Pulmonary artery endothelial cell (primary cell): Measurements from ENCODE around the gene INAVA. TPM values are rescaled to one million over a fixed set of nuclear protein-coding genes. Genes with fewer than 3 reads are reported as not detected.

ENCODE experiments used
- DNase-seq: peaks from one replicate; pipeline ENCODE4 v3.0.0-alpha.2; 2011; ENCODE audit warnings: low read depth, low spot score
- total RNA-seq: library from RNA; depleted of rRNA; stranded (reverse); fragments of >200 nt; gene quantifications from 2 replicates; pipeline ENCODE4 v1.2.3, GENCODE V29; 2014

The INAVA gene, protein sequence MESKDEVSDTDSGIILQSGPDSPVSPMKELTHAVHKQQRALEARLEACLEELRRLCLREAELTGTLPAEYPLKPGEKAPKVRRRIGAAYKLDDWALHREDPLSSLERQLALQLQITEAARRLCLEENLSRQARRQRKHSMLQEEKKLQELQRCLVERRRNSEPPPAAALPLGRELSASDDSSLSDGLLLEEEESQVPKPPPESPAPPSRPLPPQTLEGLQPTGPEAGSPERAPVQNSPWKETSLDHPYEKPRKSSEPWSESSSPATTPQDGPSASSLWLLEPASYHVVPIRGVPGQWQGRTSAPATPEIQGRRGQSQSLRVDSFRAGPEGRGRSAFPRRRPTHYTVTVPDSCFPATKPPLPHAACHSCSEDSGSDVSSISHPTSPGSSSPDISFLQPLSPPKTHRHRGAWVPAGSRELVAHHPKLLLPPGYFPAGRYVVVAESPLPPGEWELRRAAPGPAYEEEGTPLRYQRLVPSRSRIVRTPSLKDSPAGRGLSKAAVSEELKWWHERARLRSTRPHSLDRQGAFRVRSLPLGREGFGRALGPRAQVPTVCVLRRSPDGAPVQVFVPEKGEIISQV
- not detected in 2 replicates for total RNA-seq

- DNase-seq = no peak
These were observed at the start of gene INAVA for GRCh38 chr1:200894712-200895442. INAVA (plus strand) TSS chr1:200894900; CDS start chr1:200898401, 3,501 bp downstream.

- DNase-seq = no peak
These were observed 49.3 kb upstream of the INAVA start for GRCh38 chr1:200845360-200845759.

DNA sequence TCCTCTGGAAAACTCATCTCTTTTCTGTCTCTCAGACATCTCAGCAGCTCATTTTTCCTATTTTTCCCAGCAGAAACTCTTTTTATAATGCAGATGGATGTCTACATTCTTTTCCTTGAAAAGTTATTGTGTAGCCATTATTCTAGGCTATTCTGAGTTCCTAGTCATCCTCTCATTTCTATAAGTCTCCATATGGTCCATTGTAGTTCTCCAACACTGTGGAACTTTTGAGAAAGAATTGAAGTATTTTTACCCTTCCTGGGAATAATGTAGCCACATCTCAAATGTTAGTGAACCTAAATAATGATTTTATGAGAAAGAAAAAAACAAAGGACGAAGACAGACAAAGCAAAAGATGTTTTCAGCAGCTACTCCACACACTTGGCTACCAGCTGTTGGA lies 48.3 kb upstream of the INAVA start:
- no peak for DNase-seq

- no peak for DNase-seq
These were observed 45.3 kb upstream of the INAVA start for GRCh38 chr1:200849430-200849829.

- DNase-seq = no peak
These were observed 44.1 kb upstream of the INAVA start for GRCh38 chr1:200850554-200850953.

DNA sequence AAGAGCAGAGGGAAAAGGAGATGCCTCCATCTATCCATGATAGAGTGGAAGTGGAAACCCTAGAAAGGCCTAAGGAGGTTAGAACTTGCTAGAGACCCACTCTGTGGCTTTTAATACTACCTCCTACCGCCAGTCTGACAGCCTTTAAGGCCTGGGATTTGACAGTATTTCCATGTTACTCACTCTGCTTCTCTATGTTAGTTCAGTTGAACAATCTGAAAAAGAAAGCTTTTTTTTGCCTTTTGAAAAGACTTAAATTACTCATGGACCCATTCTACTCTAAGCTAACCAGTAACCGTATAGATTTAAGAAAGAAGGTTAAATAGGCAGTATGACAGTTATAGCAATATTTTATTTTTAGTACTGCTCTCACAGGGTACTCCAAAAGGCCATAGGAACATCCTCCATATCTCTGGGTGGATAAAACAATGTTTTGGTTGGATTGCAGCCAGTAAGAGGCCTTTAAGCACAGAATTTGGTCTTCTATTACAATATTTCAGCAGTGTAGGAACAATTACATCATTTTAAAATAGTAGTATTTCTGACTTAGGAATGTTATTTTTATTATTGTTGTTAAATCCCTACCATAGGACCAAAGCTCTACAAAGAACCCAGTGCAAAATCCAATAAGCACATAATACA lies 37.9 kb upstream of the INAVA start:
- no peak for DNase-seq

- no peak for DNase-seq
These were observed 36.9 kb upstream of the INAVA start for GRCh38 chr1:200857804-200858203.

GRCh38 chr1:200861937-200862647 lies 32.6 kb upstream of the INAVA start:
- DNase-seq = no peak

- no peak for DNase-seq
These were observed 31.8 kb upstream of the INAVA start for GRCh38 chr1:200862713-200863415.

DNA sequence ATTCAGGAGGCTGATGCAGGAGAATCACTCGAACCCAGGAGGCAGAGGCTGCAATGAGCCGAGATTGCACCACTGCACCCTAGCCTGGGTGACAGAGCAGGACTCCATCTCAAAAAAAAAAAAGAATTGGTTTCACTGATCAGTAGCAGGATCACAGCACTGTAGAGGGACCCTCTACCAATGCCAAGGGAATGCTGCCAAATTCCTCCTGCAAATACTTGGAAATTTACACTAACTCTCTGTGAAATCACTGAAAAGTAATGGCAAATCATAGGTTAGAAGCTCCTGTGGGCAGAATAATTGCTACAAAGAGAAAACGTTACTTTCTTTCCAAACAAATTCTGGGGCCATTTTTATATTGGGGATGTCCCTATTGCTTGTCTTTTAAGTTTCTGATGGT lies 28.6 kb upstream of the INAVA start:
- DNase-seq = no peak

DNA sequence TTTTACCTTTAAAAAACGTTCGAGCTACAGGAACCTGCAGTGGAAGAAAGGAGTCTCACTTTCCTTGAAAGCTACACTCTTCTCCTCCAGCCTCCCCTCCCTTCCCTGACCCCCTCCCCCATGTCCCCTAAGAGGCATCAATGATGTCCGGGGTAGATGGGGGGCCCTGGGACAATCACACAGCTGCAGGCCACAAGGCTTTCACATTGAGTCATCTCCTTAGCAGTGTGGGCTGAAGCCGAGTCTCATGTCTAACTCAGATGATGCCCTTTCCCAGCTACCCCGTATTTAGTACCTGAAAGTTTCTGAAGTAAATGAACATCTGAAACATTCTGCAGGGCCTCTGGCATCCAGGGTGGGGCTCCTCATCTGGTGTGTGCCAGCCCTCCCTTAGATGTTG lies 28.2 kb upstream of the INAVA start:
- DNase-seq = no peak

DNA sequence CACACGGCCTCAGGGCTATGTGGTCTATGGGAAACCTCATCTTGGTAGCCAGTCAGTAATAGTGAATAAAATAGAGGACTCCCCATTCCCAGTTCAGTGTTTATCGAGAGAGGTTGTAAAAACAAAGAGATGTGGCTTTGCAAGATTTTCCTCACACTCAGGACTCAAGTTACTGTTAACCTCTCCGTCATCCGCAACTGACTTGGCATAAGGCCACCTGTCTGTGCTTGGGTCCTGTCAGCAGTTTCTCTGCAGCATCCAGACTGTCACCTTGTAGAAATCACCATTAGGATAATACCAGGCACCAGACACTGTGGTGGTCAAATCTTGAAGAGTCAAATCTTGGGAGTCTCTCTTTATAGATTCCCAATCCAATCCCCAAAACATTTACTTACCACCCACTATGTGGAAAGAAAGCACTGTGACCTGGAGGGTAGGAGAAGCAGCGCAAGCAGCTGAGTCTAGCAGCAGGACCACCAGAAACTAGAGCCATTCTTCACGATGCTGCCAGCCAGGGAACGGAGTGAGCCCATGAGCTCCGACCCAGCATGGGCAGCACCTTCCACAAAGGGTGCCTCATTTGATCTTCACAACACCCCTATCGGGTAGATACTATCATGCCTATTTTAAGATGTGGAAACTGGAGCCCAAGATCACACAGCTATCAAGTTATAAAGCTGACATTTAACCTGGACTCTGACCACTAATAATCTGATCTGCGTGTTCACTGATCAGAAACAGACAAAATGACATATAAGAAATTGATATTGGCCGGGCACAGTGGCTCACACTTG lies 27.5 kb upstream of the INAVA start:
- no peak for DNase-seq

DNA sequence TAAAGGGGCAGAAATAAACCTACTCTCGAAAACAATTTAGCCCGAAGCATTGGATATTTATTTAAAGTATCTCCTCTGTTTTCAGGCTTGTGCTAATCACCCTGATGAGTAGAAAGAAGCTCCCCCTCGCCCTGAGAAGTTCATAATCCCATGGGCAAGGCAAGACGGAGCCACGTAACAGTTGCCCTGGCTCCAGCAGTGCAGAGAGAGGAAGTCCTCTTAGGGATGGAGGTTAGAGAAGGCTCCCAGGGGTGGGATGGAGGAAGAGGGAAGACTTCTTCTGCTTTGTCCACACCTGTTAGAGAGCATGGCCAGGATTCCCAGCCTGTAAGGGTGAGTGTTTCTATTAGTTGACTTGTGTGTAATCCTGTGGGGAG lies 25.3 kb upstream of the INAVA start:
- DNase-seq = no peak

GRCh38 chr1:200869753-200870391 lies 24.8 kb upstream of the INAVA start:
- DNase-seq = no peak

GRCh38 chr1:200872446-200873115 lies 22.1 kb upstream of the INAVA start, which contains the start of gene GPR25:
GPR25 (plus strand) TSS chr1:200872981; CDS start chr1:200873038, 57 bp downstream.
- DNase-seq = no peak

- no peak for DNase-seq
These were observed 21.5 kb upstream of the INAVA start for GRCh38 chr1:200873116-200873670.

- DNase-seq = no peak
These were observed 20.9 kb upstream of the INAVA start for GRCh38 chr1:200873671-200874397.

DNA sequence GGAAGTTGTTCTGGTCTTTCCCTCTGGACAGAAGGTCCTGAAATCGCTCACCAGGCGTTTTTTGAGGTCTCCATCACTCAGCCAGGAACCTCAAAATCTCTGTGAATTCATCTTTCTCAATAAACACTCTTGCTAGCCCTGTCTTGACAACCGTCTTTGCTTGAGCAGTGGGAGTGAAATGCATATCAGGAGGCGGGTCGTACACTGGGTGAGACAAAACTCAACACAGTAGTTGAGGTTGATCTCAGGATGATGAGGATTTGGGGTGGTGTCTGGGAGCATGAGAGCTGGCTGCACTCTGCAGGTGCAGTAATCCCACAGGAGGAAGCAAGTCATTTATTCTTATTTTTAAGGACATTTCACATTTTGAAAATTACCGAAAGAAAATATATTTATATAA lies 20.0 kb upstream of the INAVA start:
- no peak for DNase-seq
